ENCODE results near the gene CDCA3.

GRCh38 chr12:6839482-6840201 is 11.4 kb downstream of the CDCA3 start:
- TF ChIP-seq CTCF (conservative IDR thresholded peaks at IDR 0.05; ENCODE audit: low read length), result no peak
- TF ChIP-seq EZH2phosphoT487 (IDR thresholded peaks at IDR 0.05; ENCODE audit: borderline replicate concordance, low read depth, low read length), result no peak

Data from OCI-LY7 (cell line).